H9 (cell line): Measurements from ENCODE around the gene TUBA8. TPM values are rescaled to one million over a fixed set of nuclear protein-coding genes. Genes with fewer than 3 reads are reported as not detected.
"Not testable (repeated sequence)": the region's sequence is repeated elsewhere in the genome, so short reads cannot be mapped to it uniquely, and the experiment has no call there.

Source experiments
- DNase-seq: peaks from one replicate; pipeline ENCODE4 v3.0.0-alpha.2; 2017
- H2AFZ ChIP-seq: one replicate; pipeline ENCODE4 v1.6.1; 2013; ENCODE audit warnings: mild to moderate bottlenecking, low read length, control low read depth, moderate library complexity
- H2AK5ac ChIP-seq: 2 replicates; pipeline ENCODE4 v1.6.1; 2013; ENCODE audit warnings: low read length, control low read depth, mixed read lengths; ENCODE audit not compliant: insufficient read length
- H2BK120ac ChIP-seq: one replicate; pipeline ENCODE4 v1.6.1; 2013; ENCODE audit warnings: low read depth, mild to moderate bottlenecking, low read length, control low read depth, inconsistent platforms; ENCODE audit not compliant: poor library complexity, severe bottlenecking
- H2BK12ac ChIP-seq: 2 replicates; pipeline ENCODE4 v1.6.1; 2013; ENCODE audit warnings: low read length, control low read depth, mixed read lengths, low read depth; ENCODE audit not compliant: insufficient read length
- H2BK15ac ChIP-seq: 2 replicates; pipeline ENCODE4 v1.6.1; 2013; ENCODE audit warnings: low read depth, low read length, control low read depth
- H2BK20ac ChIP-seq: one replicate; pipeline ENCODE4 v1.6.1; 2013; ENCODE audit warnings: low read depth, mild to moderate bottlenecking, low read length, control low read depth, inconsistent platforms; ENCODE audit not compliant: poor library complexity, severe bottlenecking
- H2BK5ac ChIP-seq: 2 replicates; pipeline ENCODE4 v1.6.1; 2013; ENCODE audit warnings: low read length, control low read depth, mixed read lengths; ENCODE audit not compliant: insufficient read length
- H3K14ac ChIP-seq: 2 replicates; pipeline ENCODE4 v1.6.1; 2013; ENCODE audit warnings: low read length, control low read depth; ENCODE audit not compliant: insufficient read depth
- H3K18ac ChIP-seq: 2 replicates; pipeline ENCODE4 v1.6.1; 2013; ENCODE audit warnings: low read depth, mild to moderate bottlenecking, mixed read lengths, low read length, control low read depth; ENCODE audit not compliant: insufficient read length
- H3K23ac ChIP-seq: 2 replicates; pipeline ENCODE4 v1.6.1; 2013; ENCODE audit warnings: low read length, control low read depth, mixed read lengths, low read depth; ENCODE audit not compliant: insufficient read length
- H3K23me2 ChIP-seq: 2 replicates; pipeline ENCODE4 v1.6.1; 2013; ENCODE audit warnings: low read depth, mild to moderate bottlenecking, mixed read lengths, low read length, control low read depth; ENCODE audit not compliant: insufficient read length, poor library complexity, severe bottlenecking
- H3K27ac ChIP-seq: 2 replicates; pipeline ENCODE4 v1.5.1; 2013; ENCODE audit warnings: low read length, control low read depth, mixed read lengths, low read depth; ENCODE audit not compliant: insufficient read length
- H3K27me3 ChIP-seq: 2 replicates; pipeline ENCODE4 v1.6.1; 2013; ENCODE audit warnings: low read length, control low read depth, inconsistent platforms; ENCODE audit not compliant: insufficient read depth
- H3K4ac ChIP-seq: 2 replicates; pipeline ENCODE4 v1.6.1; 2013; ENCODE audit warnings: low read depth, mild to moderate bottlenecking, control low read depth, inconsistent platforms, low read length, moderate library complexity
- H3K4me1 ChIP-seq: 2 replicates; pipeline ENCODE4 v1.6.1; 2013; ENCODE audit warnings: low read length, control low read depth, inconsistent platforms; ENCODE audit not compliant: insufficient read depth
- H3K4me2 ChIP-seq: 2 replicates; pipeline ENCODE4 v1.6.1; 2013; ENCODE audit warnings: low read length, control low read depth, mixed read lengths; ENCODE audit not compliant: insufficient read length, insufficient read depth
- H3K56ac ChIP-seq: 2 replicates; pipeline ENCODE4 v1.6.1; 2013; ENCODE audit warnings: low read depth, mild to moderate bottlenecking, mixed read lengths, low read length, control low read depth; ENCODE audit not compliant: insufficient read length
- H3K79me1 ChIP-seq: 2 replicates; pipeline ENCODE4 v1.6.1; 2013; ENCODE audit warnings: low read depth, mild to moderate bottlenecking, moderate library complexity, low read length, control low read depth, inconsistent platforms; ENCODE audit not compliant: insufficient read depth, poor library complexity, severe bottlenecking
- H3K79me2 ChIP-seq: 2 replicates; pipeline ENCODE4 v1.6.1; 2013; ENCODE audit warnings: low read length, control low read depth, inconsistent platforms; ENCODE audit not compliant: insufficient read depth
- H3K9ac ChIP-seq: 2 replicates; pipeline ENCODE4 v1.6.1; 2013; ENCODE audit warnings: low read length, control low read depth, mixed read lengths; ENCODE audit not compliant: insufficient read length; ENCODE audit errors: extremely low read depth
- H3K9me3 ChIP-seq: one replicate; pipeline ENCODE4 v1.6.1; 2013; ENCODE audit warnings: low read depth, low read length, inconsistent platforms; ENCODE audit not compliant: control insufficient read depth
- H3T11ph ChIP-seq: one replicate; pipeline ENCODE4 v1.6.1; 2013; ENCODE audit warnings: mild to moderate bottlenecking, low read length, control low read depth, inconsistent platforms
- H4K20me1 ChIP-seq: one replicate; pipeline ENCODE4 v1.6.1; 2013; ENCODE audit not compliant: control insufficient read depth, insufficient read length, insufficient read depth
- H4K5ac ChIP-seq: 2 replicates; pipeline ENCODE4 v1.6.1; 2013; ENCODE audit warnings: low read depth, mild to moderate bottlenecking, mixed read lengths, low read length, control low read depth; ENCODE audit not compliant: insufficient read length
- H4K8ac ChIP-seq: replicated peaks from 2 replicates; pipeline ENCODE4 v1.6.1; 2013; ENCODE audit warnings: low read length, control low read depth, mixed read lengths, low read depth; ENCODE audit not compliant: insufficient read length
- H4K91ac ChIP-seq: 2 replicates; pipeline ENCODE4 v1.6.1; 2013; ENCODE audit warnings: low read depth, mild to moderate bottlenecking, moderate library complexity, mixed read lengths, low read length, control low read depth; ENCODE audit not compliant: insufficient read length
- H3K27ac Mint-ChIP-seq, 3 experiments: 2 replicates in 2 of 3; 3 replicates in 1 of 3; pipeline ENCODE4 v1.8.0; 2020 to 2021; ENCODE audit warnings: mixed read lengths in 3 of 3, mild to moderate bottlenecking in 1 of 3, moderate library complexity in 1 of 3
- H3K27me3 Mint-ChIP-seq: 2 replicates; pipeline ENCODE4 v1.8.0; 2021; ENCODE audit warnings: low read depth, mild to moderate bottlenecking, moderate library complexity, mixed read lengths
- H3K36me3 Mint-ChIP-seq, 3 experiments: 2 replicates in 2 of 3; 3 replicates in 1 of 3; pipeline ENCODE4 v1.8.0; 2020 to 2021; ENCODE audit warnings: low read depth in 3 of 3, mixed read lengths in 3 of 3; ENCODE audit not compliant: insufficient read depth in 1 of 3
- H3K4me1 Mint-ChIP-seq, 2 experiments: 2 replicates each; pipeline ENCODE4 v1.8.0; 2020; ENCODE audit warnings: mixed read lengths in 2 of 2
- H3K4me3 Mint-ChIP-seq, 2 experiments: 2 replicates in 1 of 2; 3 replicates in 1 of 2; pipeline ENCODE4 v1.8.0; 2020 to 2021; ENCODE audit warnings: mild to moderate bottlenecking in 2 of 2, mixed read lengths in 2 of 2, moderate library complexity in 1 of 2
- H3K9me3 Mint-ChIP-seq, 2 experiments: 2 replicates in 1 of 2; 3 replicates in 1 of 2; pipeline ENCODE4 v1.8.0; 2020; ENCODE audit warnings: mild to moderate bottlenecking in 2 of 2, mixed read lengths in 2 of 2, moderate library complexity in 1 of 2
- WGBS: extraction: QIAGEN DNeasy Blood & Tissue Kit; methylation state at CpG from one replicate; pipeline ENCODE4 v1.1.7; 2013; ENCODE audit warnings: missing lambda C conversion rate, low lambda C conversion rate, mixed read lengths; ENCODE audit not compliant: insufficient read length; ENCODE audit errors: extremely low coverage; 5-methylcytosine and 5-hydroxymethylcytosine counted together
- total RNA-seq: library from RNA; stranded (reverse); gene quantifications from 2 replicates; pipeline ENCODE4 v1.2.1, GENCODE V29; 2021
- TF ChIP-seq, protein P1 (sequence below): fragments of 200-600 bp; sonication (generic); conservative IDR thresholded peaks from 3 replicates; pipeline ENCODE4 v1.8.0; 2021; ENCODE audit warnings: antibody characterized with exemption, mild to moderate bottlenecking

Gene TUBA8
- total RNA-seq, 1 experiment from 2014 or later = 2.0 TPM

DNA sequence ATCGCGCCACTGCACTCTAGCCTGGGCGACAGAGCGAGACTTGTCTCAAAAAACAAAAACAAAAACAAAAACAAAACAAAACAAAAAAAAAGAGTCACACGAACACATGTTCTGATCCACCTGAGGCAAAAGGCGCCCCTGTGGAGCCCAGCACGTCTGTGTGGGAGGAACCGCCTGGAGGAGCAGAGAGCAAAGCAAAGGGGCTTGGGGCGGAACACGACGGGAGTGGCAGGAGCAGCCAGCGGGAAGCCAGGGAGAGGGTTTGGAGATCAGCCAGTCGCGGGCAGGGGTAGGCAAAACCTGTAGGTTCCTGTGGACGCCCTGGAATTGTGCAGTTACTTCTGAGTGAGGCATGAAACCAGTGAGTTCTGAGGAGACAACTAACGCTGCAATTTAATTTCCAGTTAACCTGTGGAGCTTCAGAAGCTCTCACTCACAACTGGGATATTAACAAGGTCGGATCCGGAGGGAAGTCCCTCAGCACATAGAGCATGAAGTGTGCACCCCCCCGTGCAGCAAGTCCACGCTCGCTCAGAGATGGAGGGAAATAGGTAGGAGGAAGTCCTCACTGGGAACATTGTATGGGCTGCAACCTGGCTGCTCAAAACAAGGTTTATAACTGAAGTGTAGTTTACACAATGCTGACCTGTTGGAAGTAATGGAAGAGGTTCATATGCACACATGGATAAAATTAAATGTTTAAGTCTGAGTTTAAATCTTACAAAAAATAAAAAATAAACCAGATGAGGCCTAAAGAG is 26.1 kb downstream of the TUBA8 start:
- Histone ChIP-seq H3K79me1 (no peaks in the 10 kb centered on the region), H3K23ac (no peak overlapping the region), H3K27ac (no peak overlapping the region), H2BK20ac (no peak overlapping the region), H3K27me3 (no peaks in the 10 kb centered on the region), H3K9me3 (no peaks in the 10 kb centered on the region), H3K4me2 (no peak overlapping the region), H4K91ac (no peak overlapping the region), H3K4me1 (peaks cover 5% of the 10 kb centered on the region; the same call in 1 of the 2 replicates), H2BK15ac (no peak overlapping the region), H3K18ac (no peak overlapping the region), H2BK12ac (no peak overlapping the region), H3K9ac (no peak overlapping the region), H4K5ac (no peak overlapping the region), H3K4ac (no peak overlapping the region), H3K23me2 (no peaks in the 10 kb centered on the region), H2BK5ac (no peak overlapping the region), H2AK5ac (no peak overlapping the region), H2BK120ac (no peak overlapping the region), H3T11ph (no peak overlapping the region), H2AFZ (no peak overlapping the region), H3K79me2 (no peaks in the 10 kb centered on the region), H4K8ac (no peak overlapping the region), H4K20me1 (no peaks in the 10 kb centered on the region), H3K14ac (no peak overlapping the region), H3K56ac (no peak overlapping the region)
- H3K36me3 Mint-ChIP-seq = peaks cover under 1 to 4% (median 3%) of the 10 kb centered on the region in 3 experiments; a peak in 4 of 7 replicates
- DNase-seq = no peak
- peaks cover 3 to 14% of the 10 kb centered on the region in 2 experiments; a peak in 3 of 4 replicates for H3K4me1 Mint-ChIP-seq
- H3K27ac Mint-ChIP-seq = peak overlapping the region in 1 of 3 experiments; percentile 78; a peak in 3 of 7 replicates
- no CpG with 5 or more reads among the region's 21 CpGs for WGBS
- peaks cover 8% of the 10 kb centered on the region in 2 experiments; a peak in 4 of 5 replicates for H3K9me3 Mint-ChIP-seq
- TF ChIP-seq, protein P1, sequence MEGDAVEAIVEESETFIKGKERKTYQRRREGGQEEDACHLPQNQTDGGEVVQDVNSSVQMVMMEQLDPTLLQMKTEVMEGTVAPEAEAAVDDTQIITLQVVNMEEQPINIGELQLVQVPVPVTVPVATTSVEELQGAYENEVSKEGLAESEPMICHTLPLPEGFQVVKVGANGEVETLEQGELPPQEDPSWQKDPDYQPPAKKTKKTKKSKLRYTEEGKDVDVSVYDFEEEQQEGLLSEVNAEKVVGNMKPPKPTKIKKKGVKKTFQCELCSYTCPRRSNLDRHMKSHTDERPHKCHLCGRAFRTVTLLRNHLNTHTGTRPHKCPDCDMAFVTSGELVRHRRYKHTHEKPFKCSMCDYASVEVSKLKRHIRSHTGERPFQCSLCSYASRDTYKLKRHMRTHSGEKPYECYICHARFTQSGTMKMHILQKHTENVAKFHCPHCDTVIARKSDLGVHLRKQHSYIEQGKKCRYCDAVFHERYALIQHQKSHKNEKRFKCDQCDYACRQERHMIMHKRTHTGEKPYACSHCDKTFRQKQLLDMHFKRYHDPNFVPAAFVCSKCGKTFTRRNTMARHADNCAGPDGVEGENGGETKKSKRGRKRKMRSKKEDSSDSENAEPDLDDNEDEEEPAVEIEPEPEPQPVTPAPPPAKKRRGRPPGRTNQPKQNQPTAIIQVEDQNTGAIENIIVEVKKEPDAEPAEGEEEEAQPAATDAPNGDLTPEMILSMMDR = no peak
- H3K27me3 Mint-ChIP-seq = peaks cover 8% of the 10 kb centered on the region
- H3K4me3 Mint-ChIP-seq = no peak overlapping the region

DNA sequence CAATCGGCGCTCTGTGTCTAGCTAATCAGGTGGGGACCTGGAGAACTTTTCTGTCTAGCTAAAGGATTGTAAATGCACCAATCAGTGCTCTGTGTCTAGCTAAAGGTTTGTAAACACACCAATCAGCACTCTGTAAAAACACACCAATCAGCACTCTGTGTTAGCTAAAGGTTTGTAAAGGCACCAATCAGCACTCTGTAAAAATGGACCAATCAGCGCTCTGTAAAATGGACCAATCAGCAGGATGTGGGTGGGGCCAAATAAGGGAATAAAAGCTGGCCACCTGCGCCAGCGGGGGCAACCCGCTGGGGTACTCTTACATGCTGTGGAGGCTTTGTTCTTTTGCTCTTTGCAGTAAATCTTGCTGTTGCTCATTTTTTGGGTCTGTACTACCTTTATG is 30.4 kb downstream of the TUBA8 start:
- H3K27ac ChIP-seq, H4K91ac ChIP-seq, H3K4me1 Mint-ChIP-seq, H3K18ac ChIP-seq, H3K23ac ChIP-seq, H4K8ac ChIP-seq, H3K14ac ChIP-seq, H3K4me1 ChIP-seq, H4K20me1 ChIP-seq, H3K27me3 ChIP-seq, DNase-seq, H3T11ph ChIP-seq, H4K5ac ChIP-seq, H2AFZ ChIP-seq, H3K79me2 ChIP-seq, H3K56ac ChIP-seq, H3K9ac ChIP-seq, H2AK5ac ChIP-seq, H2BK20ac ChIP-seq, H2BK12ac ChIP-seq, H2BK5ac ChIP-seq, H3K4me2 ChIP-seq, H3K4ac ChIP-seq, H2BK120ac ChIP-seq, H3K36me3 Mint-ChIP-seq, H3K9me3 ChIP-seq, H3K4me3 Mint-ChIP-seq, H3K27me3 Mint-ChIP-seq, H3K23me2 ChIP-seq, H3K79me1 ChIP-seq, H2BK15ac ChIP-seq: not testable (repeated sequence)
- Mint-ChIP-seq H3K9me3 (peaks cover 10 to 15% of the 10 kb centered on the region in 2 experiments; a peak in 4 of 5 replicates), H3K27ac (peak overlapping the region in 1 of 3 experiments; percentile 74; a peak in 1 of 7 replicates)
- WGBS = no CpG with 5 or more reads among the region's 6 CpGs
